Mesodermal cell (in vitro differentiated cells): Measurements from ENCODE around the gene STK40.
A peak's percentile ranks its signal among the peaks of the same experiment; 100 is the strongest.

Experiments used
- H3K27ac ChIP-seq: 2 replicates; pipeline ENCODE4 v1.7.0; 2013; ENCODE audit warnings: mild to moderate bottlenecking, low read depth, low read length, moderate library complexity; ENCODE audit not compliant: severe bottlenecking
- H3K36me3 ChIP-seq: 2 replicates; pipeline ENCODE4 v1.7.1; 2013; ENCODE audit warnings: mild to moderate bottlenecking, low read length, moderate library complexity; ENCODE audit not compliant: control insufficient read depth, insufficient read depth
- H3K4me1 ChIP-seq: one replicate; pipeline ENCODE4 v1.7.1; 2013; ENCODE audit warnings: mild to moderate bottlenecking, low read length; ENCODE audit not compliant: insufficient read depth, control insufficient read depth, poor library complexity, severe bottlenecking
- H3K4me3 ChIP-seq: 2 replicates; pipeline ENCODE4 v1.7.0; 2013; ENCODE audit warnings: low read length, control low read depth, mild to moderate bottlenecking; ENCODE audit not compliant: insufficient read depth, poor library complexity, severe bottlenecking; ENCODE audit errors: extremely low read depth
- H3K9me3 ChIP-seq: 2 replicates; pipeline ENCODE4 v1.7.1; 2013; ENCODE audit warnings: mild to moderate bottlenecking, low read length, moderate library complexity; ENCODE audit not compliant: control insufficient read depth
- WGBS, 2 experiments: methylation state at CpG; one replicate each; pipeline ENCODE4 v1.1.5; 2013; ENCODE audit warnings: missing lambda C conversion rate in 2 of 2; ENCODE audit not compliant: insufficient coverage in 2 of 2; 5-methylcytosine and 5-hydroxymethylcytosine counted together

Gene STK40

DNA sequence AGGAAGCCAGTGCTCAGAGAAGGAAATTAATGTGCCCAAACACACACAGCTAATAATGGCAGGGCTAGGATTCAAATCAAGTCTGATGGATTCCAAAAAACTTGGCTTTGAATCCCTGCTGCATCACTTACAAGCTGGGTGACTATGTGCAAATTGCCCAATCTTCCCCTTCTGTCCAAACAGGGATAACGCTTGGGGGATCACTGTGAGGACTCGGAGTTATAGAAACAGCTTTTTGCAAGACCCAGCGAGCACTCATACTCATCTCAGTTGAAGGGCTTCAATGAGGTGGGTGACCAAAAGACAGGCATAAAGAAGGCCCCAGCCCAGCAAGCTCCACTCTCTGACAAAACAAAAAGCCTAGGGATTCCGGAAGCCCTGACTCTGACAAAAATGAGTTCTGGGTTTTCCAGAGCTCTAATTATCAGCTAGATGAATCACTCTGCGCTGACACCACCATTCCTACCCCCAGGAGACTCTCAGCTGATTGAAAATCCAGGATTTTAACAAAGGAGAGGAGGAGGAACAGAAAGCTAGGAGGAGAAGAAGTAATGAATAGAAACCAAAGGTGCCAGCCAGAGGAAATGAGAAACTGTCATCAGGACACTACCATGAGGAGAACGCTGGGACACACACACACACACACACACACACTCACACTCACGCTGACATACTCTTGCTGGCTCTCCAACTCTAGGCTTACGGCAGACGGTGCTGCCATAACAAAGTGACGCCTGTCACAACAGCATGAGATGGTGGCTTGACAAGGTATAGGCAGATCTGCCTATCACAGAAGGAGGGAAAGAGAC, 1.6 kb upstream of the STK40 start:
- 47 to 48% methylated on average over 4 to 9 of the region's 10 CpGs for WGBS, 2 experiments
- Histone ChIP-seq H3K9me3 (no peaks in the 10 kb centered on the region), H3K4me1 (peaks cover 40% of the 10 kb centered on the region), H3K27ac (peak overlapping the region; percentile 100), H3K36me3 (peaks cover 20% of the 10 kb centered on the region), H3K4me3 (peak overlapping the region; percentile 95)

DNA sequence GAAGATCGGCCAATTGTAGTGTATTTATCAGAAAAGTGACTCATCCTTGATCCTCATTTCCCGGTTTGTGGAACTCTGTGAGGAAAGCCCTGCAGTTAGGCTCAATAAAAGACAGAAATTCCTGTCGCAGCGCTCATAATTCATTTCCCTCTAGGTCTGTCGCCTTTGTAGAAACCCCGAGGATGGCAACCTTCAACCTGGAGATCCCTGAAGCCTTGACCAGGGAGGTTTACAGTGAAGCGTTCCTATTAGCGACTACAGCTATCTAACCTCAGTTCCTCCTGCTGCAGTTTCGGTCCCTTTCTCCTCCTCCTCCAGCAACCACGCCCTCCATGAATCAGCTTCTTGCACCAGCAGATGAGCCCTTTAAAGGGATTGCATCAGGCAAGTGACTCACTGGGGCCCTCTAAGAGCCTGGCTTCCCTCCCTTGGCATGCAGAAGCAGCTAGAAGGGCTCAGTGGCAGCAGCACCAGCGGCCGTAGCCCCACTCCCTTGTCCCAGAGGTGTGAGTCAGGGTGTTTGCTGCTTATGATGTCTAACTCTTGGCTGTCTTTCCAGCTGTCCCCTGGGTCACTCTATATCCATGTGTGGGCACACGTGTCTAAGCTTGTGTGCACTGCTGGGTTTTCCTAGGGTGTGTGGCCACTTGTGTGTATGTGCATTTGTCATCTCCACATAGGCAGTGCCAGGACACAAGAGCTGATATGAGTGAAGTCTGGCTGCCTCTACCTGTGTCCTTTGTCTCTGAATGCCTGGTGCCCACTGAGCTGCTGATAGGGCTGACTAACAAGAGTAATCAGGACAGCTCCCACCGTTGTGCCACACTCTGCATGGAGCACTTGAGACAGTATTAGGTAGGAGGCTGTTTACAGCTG, 779 bp upstream of the STK40 start:
- Histone ChIP-seq H3K4me1 (peaks cover 40% of the 10 kb centered on the region), H3K9me3 (no peaks in the 10 kb centered on the region), H3K36me3 (peaks cover 16% of the 10 kb centered on the region), H3K27ac (peak overlapping the region; percentile 100), H3K4me3 (peak overlapping the region; percentile 95)
- WGBS, 2 experiments = 7% methylated on average over 9 to 11 of the region's 14 CpGs

DNA sequence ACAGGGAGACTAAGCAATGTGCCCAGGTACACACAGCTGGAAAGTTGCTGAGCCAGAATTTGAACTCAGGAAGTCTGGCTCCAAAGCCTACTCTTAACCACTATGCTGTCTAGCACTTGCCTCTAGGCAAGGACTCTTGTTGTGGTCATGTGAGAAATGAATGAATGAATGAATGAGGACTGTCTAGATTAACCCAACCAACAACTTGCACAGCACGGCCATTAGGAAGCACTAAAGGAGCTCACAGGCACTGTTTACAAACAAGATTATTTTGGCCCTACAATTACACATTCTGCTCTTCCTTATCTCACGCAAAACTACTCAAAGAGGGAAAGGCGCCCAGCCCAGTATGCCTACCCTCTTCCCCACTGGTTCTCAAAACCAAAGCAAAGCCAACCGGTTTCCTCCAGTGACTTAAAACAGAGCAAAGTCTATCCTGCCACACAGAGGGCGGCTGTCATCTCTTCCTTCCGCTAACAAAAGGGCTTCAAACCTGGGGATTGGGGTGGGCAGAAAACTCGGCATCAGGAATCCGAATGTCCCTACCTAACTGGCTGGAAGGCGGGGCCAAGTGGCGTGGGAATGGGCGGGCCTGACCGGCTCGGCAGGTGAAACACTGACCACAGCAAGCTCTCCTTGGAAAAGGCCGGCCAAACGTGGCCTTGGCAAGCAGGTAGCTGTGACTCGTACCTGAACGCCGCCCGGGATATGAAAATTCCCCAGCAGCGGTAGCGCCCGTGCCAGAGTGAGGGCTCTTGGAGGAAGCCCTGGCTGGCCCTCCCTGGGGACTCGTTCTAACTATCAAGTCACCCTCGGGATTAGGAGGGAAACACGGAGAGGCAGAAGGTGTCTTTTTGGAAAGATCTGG, 948 bp downstream of the STK40 start:
- H3K36me3 ChIP-seq = peaks cover 25% of the 10 kb centered on the region
- peak overlapping the region; percentile 95 for H3K4me3 ChIP-seq
- H3K4me1 ChIP-seq = peaks cover 40% of the 10 kb centered on the region
- H3K27ac ChIP-seq = peak overlapping the region; percentile 82
- H3K9me3 ChIP-seq = no peaks in the 10 kb centered on the region
- 4% methylated on average over 21 to 24 of the region's 25 CpGs for WGBS, 2 experiments

DNA sequence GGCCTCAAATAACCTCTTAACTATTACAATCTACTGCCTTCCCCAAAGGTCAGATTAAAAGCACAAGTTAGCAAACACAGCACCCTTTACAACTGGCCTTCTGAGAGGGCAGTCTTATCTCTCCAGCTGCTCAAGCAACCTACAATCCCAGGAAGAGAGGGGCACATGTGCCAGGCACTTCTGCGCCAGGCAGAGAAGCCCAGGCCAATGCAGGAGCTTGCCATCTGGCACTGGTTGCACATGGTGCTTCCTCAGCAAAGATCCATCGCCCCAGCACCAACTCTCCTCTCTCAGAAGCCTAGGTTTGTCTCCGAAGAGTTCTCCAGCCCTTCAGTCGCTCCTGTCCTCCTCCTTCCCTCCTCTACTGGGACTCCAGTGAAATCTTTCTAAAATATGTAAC, 2.5 kb downstream of the STK40 start:
- WGBS, 2 experiments = 92 to 93% methylated on average over 4 of the region's 4 CpGs
- H3K36me3 ChIP-seq = peaks cover 36% of the 10 kb centered on the region
- H3K4me1 ChIP-seq = peaks cover 31% of the 10 kb centered on the region
- H3K9me3 ChIP-seq = no peaks in the 10 kb centered on the region
- no peak overlapping the region for H3K4me3 ChIP-seq
- no peak overlapping the region for H3K27ac ChIP-seq

DNA sequence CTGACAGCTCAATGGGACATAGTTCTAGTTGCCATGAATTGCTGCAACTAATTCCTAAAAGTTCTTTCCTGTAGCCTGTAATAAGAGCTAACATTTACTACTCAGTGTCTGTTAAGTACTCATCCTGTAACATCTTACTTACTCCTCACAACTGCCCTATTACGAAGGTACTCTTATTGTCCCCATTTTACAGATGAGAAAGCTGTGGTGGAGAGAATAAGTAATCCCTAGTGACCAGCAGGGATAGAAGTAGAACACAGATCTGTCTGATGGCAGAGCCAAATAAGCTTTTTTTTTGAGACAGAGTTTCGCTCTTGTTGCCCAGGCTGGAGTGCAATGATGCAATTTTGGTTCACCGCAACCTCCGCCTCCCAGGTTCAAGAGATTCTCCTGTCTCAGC, 3.1 kb downstream of the STK40 start:
- no peak overlapping the region for H3K27ac ChIP-seq
- H3K9me3 ChIP-seq = no peaks in the 10 kb centered on the region
- peaks cover 25% of the 10 kb centered on the region for H3K4me1 ChIP-seq
- H3K4me3 ChIP-seq = no peak overlapping the region
- 97 to 98% methylated on average over 3 of the region's 4 CpGs for WGBS, 2 experiments
- peaks cover 42% of the 10 kb centered on the region for H3K36me3 ChIP-seq

DNA sequence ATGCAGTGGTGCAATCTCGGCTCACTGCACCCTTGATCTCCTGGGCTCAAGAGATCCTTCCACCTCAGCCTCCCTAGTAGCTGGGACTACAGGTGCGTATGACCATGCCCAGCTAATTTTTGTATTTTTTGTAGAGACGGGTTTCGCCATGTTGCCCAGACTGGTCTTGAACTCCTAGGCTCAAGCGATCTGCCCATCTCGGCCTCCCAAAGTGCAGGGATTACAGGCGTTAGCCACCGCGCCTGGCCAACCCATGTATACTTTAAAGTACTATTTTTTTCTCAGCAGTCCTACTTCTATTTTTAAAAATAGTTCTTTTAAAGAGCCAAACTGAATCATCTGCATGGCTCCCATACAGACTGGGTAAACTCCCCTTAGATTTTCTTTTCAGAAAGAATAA, 3.5 kb downstream of the STK40 start:
- Histone ChIP-seq H3K27ac (no peak overlapping the region), H3K36me3 (peaks cover 44% of the 10 kb centered on the region), H3K4me3 (no peak overlapping the region), H3K4me1 (peaks cover 22% of the 10 kb centered on the region), H3K9me3 (no peaks in the 10 kb centered on the region)
- 94 to 96% methylated on average over 7 to 8 of the region's 9 CpGs for WGBS, 2 experiments

DNA sequence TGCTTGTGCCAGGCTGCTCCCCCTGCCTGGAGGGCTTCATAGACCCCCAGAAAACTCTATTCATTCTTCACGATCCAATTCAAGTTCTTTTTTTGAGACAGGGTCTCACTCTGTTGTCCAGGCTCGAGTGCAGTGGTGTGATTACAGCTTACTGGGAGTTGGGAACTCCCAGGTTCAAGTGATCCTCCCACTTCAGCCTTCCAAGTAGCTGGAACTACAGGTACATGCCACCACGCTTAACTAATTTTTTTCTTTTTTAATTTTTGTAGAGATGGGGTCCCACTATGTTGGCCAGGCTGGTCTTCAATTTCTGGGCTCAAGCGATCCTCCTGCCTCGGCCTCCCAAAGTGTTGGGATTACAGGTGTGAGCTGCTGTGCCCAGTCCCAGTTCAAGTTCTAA, 4.3 kb downstream of the STK40 start:
- H3K4me1 ChIP-seq = peaks cover 17% of the 10 kb centered on the region
- H3K36me3 ChIP-seq = peaks cover 49% of the 10 kb centered on the region
- no peaks in the 10 kb centered on the region for H3K9me3 ChIP-seq
- H3K27ac ChIP-seq = no peak overlapping the region
- H3K4me3 ChIP-seq = no peak overlapping the region
- WGBS, 2 experiments = 97 to 100% methylated on average over 2 to 3 of the region's 5 CpGs

DNA sequence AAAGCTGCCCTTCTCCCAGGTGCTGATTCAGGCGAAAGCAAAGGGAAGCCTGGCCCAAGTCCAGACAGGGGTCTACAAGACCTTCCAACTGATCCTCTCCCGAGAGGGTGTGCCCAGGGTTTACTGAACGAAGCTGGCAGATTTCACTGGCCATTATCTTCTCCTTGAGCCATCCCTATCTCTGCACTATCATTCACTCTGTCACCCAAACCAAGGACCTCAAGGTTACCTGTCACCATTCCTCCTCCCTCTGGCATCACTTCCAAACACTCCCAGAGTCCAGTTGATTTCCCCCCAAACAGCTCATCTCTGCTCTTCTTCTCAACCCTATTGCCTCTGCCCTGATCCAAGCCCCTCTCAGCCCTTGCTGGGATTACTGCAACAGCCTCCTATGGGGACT, 4.9 kb downstream of the STK40 start:
- Histone ChIP-seq H3K36me3 (peaks cover 53% of the 10 kb centered on the region), H3K4me1 (peaks cover 23% of the 10 kb centered on the region), H3K4me3 (no peak overlapping the region), H3K27ac (peak overlapping the region; percentile 19), H3K9me3 (no peaks in the 10 kb centered on the region)
- WGBS, 2 experiments = 83 to 87% methylated on average over 2 to 3 of the region's 3 CpGs

DNA sequence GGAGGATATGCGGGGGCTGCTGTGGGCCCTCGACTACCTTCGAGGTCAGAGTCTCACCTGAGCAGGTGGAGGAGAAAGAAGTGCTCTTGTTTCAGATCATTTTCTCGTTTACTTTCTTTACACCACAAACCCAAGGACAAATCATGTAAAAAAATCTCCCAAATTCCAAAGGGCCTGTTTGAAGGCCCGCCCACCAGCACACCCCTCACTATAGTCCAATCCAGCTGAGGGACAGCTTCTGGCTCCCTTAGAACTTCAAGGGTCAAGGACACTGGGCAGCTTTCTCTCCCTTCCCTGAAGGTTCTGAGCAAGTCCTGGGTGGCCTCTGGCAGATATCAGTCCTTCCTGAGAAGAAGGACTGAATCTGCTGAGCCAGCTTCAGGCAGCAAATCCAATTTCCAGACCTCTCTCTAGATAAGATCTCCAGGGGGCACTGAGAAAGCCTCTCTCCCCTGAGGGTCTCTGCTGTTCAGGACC, 5.5 kb downstream of the STK40 start:
- Histone ChIP-seq H3K36me3 (peaks cover 53% of the 10 kb centered on the region), H3K4me1 (peaks cover 29% of the 10 kb centered on the region), H3K9me3 (no peaks in the 10 kb centered on the region), H3K27ac (peak overlapping the region; percentile 23), H3K4me3 (no peak overlapping the region)
- WGBS, 2 experiments = 93 to 96% methylated on average over 2 of the region's 5 CpGs

DNA sequence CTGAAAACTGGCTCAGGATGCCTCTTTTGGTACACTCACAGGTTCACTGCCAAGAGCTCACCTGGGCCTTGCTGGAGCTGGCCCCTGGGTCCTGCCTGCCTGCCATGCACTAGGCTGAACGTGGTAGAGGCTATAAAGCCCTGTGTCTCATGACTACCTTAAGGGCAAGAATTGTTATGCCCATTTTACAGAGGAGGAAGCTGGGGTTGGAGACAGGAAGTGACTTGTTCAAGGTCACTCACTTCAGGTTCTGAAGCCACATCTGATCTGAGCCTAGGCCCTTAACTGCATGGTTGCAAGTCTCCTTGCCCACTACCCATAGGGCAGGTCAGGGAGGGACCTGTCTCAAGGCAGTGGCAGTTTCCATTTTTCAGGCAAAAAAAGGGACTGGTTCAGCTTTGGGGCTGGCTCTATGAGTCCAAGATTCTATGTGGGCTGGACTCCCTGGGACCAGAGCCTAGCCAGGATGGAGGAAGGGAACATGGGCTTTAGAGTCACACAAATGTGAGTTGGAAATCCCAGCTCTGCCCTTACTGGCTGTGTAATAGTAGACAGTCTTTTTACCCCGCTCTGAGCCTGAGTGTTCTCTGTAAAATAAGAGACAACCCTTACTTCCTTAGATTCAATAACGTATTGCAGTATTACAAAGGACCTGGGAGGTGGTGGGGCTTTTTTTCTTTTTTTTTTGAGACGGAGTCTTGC, 7.8 kb downstream of the STK40 start:
- WGBS, 2 experiments = 100% methylated on average over 1 of the region's 4 CpGs
- H3K9me3 ChIP-seq = no peaks in the 10 kb centered on the region
- peaks cover 43% of the 10 kb centered on the region for H3K4me1 ChIP-seq
- H3K27ac ChIP-seq = no peak overlapping the region
- peaks cover 53% of the 10 kb centered on the region for H3K36me3 ChIP-seq
- no peak overlapping the region for H3K4me3 ChIP-seq
